ENCODE results near the gene MT1A. TPM values are rescaled to one million over a fixed set of nuclear protein-coding genes. Genes with fewer than 3 reads are reported as not detected.
"Not testable (repeated sequence)": the region's sequence is repeated elsewhere in the genome, so short reads cannot be mapped to it uniquely, and the experiment has no call there.

Gene MT1A
- total RNA-seq, 6 donors from 2014 or later: 5.4 to 59.1 (median 13.4) TPM; not detected in 1

- Histone ChIP-seq H3K27me3 (peaks cover 0 to 25% (median 10%) of the 10 kb centered on the region in 4 donors), H3K9me3 (no peaks in the 10 kb centered on the region), H3K4me3 (no peak overlapping the region), H3K4me1 (peaks cover 8 to 25% (median 20%) of the 10 kb centered on the region in 4 donors), H3K36me3 (no peaks in the 10 kb centered on the region), H3K27ac (no peak overlapping the region)
- no peak for DNase-seq
- 76 to 84% methylated on average over 9 to 11 of the region's 11 CpGs for WGBS, 2 donors
- ATAC-seq (ENCODE audit: low FRiP score in 2 of 2): no peak
- no peak for TF ChIP-seq POLR2AphosphoS5 (IDR thresholded peaks at IDR 0.05)
- no peak for TF ChIP-seq POLR2A (IDR thresholded peaks at IDR 0.05)
- TF ChIP-seq, protein P1, sequence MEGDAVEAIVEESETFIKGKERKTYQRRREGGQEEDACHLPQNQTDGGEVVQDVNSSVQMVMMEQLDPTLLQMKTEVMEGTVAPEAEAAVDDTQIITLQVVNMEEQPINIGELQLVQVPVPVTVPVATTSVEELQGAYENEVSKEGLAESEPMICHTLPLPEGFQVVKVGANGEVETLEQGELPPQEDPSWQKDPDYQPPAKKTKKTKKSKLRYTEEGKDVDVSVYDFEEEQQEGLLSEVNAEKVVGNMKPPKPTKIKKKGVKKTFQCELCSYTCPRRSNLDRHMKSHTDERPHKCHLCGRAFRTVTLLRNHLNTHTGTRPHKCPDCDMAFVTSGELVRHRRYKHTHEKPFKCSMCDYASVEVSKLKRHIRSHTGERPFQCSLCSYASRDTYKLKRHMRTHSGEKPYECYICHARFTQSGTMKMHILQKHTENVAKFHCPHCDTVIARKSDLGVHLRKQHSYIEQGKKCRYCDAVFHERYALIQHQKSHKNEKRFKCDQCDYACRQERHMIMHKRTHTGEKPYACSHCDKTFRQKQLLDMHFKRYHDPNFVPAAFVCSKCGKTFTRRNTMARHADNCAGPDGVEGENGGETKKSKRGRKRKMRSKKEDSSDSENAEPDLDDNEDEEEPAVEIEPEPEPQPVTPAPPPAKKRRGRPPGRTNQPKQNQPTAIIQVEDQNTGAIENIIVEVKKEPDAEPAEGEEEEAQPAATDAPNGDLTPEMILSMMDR (IDR thresholded peaks at IDR 0.05): no peak
- TF ChIP-seq EP300 (IDR thresholded peaks at IDR 0.05): no peak
Measured at GRCh38 chr16:56672761-56673536, 34.5 kb downstream of the MT1A start.

GRCh38 chr16:56673921-56674320 is 35.5 kb downstream of the MT1A start:
- Histone ChIP-seq H3K36me3 (no peaks in the 10 kb centered on the region), H3K27me3 (peaks cover 0 to 19% (median 7%) of the 10 kb centered on the region in 4 donors), H3K9me3 (no peaks in the 10 kb centered on the region), H3K4me1 (peaks cover 5 to 20% (median 15%) of the 10 kb centered on the region in 4 donors), H3K27ac (no peak overlapping the region), H3K4me3 (no peak overlapping the region)
- WGBS, 2 donors: 38 to 43% methylated on average over 12 of the region's 12 CpGs
- ATAC-seq (ENCODE audit: low FRiP score in 2 of 2) (peak in 1 of 2 donors; percentile 47), DNase-seq (no peak)
- TF ChIP-seq EP300 (IDR thresholded peaks at IDR 0.05) (no peak), POLR2AphosphoS5 (IDR thresholded peaks at IDR 0.05) (no peak)
- TF ChIP-seq, protein P1 (IDR thresholded peaks at IDR 0.05): peak; percentile 38 to 62 (median 53)

- not testable (repeated sequence) for H3K4me3 ChIP-seq; H3K36me3 ChIP-seq; H3K27ac ChIP-seq; DNase-seq; ATAC-seq (ENCODE audit: low FRiP score in 2 of 2); H3K9me3 ChIP-seq
- Histone ChIP-seq H3K27me3 (peaks cover 0 to 14% (median 4%) of the 10 kb centered on the region in 4 donors), H3K4me1 (peaks cover 2 to 15% (median 10%) of the 10 kb centered on the region in 4 donors)
- 87 to 89% methylated on average over 6 of the region's 6 CpGs for WGBS, 2 donors
Measured at GRCh38 chr16:56674570-56674969, 36.1 kb downstream of the MT1A start.

DNA sequence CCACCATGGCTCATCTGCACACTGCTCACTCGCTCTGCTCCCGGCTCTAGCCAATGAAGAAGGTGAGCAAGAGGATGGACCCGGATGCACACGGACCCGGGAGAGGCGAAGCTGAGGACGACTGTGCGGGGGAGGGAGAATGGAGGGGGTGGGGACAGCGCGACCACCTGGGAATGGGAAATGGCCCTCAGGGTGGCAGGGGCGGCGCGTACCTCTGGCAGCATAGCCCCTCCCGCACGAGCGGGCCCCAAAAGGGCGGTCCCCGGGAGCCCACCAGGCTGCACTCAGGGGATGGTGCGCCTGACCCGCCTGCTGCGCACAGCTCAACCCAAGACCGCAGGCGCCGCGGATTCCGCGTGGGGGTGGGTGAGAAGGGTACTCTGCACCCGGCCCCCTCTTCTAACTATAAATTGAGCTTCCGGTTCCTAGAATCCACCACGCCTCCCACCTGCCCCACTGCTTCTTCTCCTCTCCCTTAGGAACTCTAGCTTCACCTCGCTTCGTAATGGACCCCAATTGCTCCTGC is 37.3 kb downstream of the MT1A start:
- H3K27me3 ChIP-seq: peaks cover 0 to 6% (median 3%) of the 10 kb centered on the region in 4 donors
- H3K4me1 ChIP-seq: peaks cover 0 to 12% (median 7%) of the 10 kb centered on the region in 4 donors
- no peaks in the 10 kb centered on the region for H3K36me3 ChIP-seq
- 9 to 10% methylated on average over 23 to 31 of the region's 32 CpGs for WGBS, 2 donors
- peak overlapping the region in 3 of 4 donors; percentile 34 to 42 (median 35) for H3K4me3 ChIP-seq
- H3K9me3 ChIP-seq: no peaks in the 10 kb centered on the region
- H3K27ac ChIP-seq: no peak overlapping the region
- DNase-seq (peak in 1 of 2 donors; percentile 87), ATAC-seq (ENCODE audit: low FRiP score in 2 of 2) (peak in 1 of 2 donors; percentile 45)
- TF ChIP-seq EP300 (IDR thresholded peaks at IDR 0.05) (no peak), POLR2A (IDR thresholded peaks at IDR 0.05) (no peak), POLR2AphosphoS5 (IDR thresholded peaks at IDR 0.05) (no peak)
- TF ChIP-seq, protein P1 (IDR thresholded peaks at IDR 0.05): no peak

DNA sequence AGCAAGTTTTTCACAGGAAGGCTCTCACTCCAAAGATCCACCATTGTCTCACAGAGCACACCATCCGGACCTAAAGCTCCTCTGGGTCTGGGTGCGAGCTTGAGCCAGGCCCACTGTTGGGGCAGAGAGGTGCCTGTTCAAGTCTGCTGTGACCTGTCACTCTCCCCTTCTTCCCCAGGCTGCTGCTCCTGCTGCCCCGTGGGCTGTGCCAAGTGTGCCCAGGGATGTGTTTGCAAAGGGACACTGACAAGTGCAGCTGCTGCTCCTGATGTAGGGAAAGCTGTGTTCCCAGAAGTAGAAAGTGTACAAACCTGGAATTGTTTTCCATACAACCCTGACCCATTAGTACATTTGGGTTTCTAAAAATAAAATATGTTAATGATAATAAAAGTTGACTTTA is 39.0 kb downstream of the MT1A start:
- Histone ChIP-seq H3K27me3 (peaks cover 0 to 6% (median 3%) of the 10 kb centered on the region in 4 donors), H3K9me3 (no peaks in the 10 kb centered on the region), H3K36me3 (no peaks in the 10 kb centered on the region), H3K4me3 (no peak overlapping the region), H3K4me1 (peaks cover 9 to 23% (median 14%) of the 10 kb centered on the region in 4 donors), H3K27ac (no peak overlapping the region)
- WGBS, 2 donors: 78 to 95% methylated on average over 1 to 3 of the region's 3 CpGs
- no peak for DNase-seq
- ATAC-seq (ENCODE audit: low FRiP score in 2 of 2): no peak
- TF ChIP-seq EP300 (IDR thresholded peaks at IDR 0.05): no peak
- TF ChIP-seq, protein P1 (IDR thresholded peaks at IDR 0.05): no peak
- TF ChIP-seq POLR2A (IDR thresholded peaks at IDR 0.05): no peak
- TF ChIP-seq POLR2AphosphoS5 (IDR thresholded peaks at IDR 0.05): no peak
